ENCODE results near the gene LRRC75A. TPM values are rescaled to one million over a fixed set of nuclear protein-coding genes. Genes with fewer than 3 reads are reported as not detected.

The LRRC75A gene
- total RNA-seq, 1 experiment from 2014 or later, result 22.9 TPM

DNA sequence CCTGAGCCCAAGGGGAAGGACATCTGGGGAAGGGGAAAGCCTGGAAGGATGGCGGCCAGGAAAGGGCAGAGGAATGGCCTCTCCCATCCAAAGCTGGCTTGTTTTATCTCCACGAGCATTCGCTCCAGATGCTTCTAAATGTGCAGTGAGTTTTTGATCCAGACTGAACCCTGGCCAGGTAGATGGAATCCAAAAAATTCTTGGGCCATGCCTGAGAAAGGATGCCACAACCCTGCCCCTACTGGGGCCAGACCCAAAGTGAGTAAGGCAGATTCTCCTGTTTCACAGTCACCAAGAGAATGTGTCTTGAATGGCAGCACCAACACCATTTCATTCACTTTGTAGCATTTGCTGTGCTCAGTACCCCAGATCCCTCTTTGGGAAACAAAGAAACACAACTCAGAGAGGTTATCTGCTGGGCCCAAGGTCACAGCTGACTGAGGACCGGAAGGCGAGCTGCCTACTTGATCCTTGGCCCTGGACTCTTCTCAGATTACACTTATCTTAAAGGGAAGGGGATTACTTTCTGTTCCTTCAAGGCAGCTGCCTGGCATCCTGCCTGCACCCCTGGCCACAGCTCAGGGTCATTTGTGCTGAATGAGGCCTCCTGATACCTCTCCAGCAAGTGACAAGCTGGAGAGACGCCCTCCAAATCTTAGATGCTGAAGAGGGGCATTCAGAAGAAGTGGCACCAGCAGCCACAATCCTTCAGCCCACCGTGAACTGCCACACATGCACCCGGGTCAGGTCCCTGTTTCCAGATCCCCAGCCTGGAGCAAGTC lies 3.6 kb downstream of the LRRC75A start:
- H3K27me3 Mint-ChIP-seq (ENCODE audit: low read depth), result peaks cover 16% of the 10 kb centered on the region
- CTCF ChIA-PET, result interaction anchor here (1.1 to 3.3 kb wide), 4 partner anchors 23 to 125 kb away, joined by 3 to 17 read pairs (median 6); no protein-coding TSS in a partner anchor
- DNase-seq (ENCODE audit: low spot score) (no peak), ATAC-seq (no peak)
- peak overlapping the region; percentile 1; the same call in 1 of the 2 replicates for H3K4me3 Mint-ChIP-seq
- H3K4me1 Mint-ChIP-seq, result peaks cover 83% of the 10 kb centered on the region
- no peak for TF ChIP-seq FOXK1 (CRISPR knock-in tag; IDR thresholded peaks at IDR 0.05)
- no peak for TF ChIP-seq ZBTB21 (CRISPR knock-in tag; IDR thresholded peaks at IDR 0.05; ENCODE audit: borderline replicate concordance)
- TF ChIP-seq ZNF121 (CRISPR knock-in tag; IDR thresholded peaks at IDR 0.05), result peak; percentile 83
- TF ChIP-seq, protein P1, sequence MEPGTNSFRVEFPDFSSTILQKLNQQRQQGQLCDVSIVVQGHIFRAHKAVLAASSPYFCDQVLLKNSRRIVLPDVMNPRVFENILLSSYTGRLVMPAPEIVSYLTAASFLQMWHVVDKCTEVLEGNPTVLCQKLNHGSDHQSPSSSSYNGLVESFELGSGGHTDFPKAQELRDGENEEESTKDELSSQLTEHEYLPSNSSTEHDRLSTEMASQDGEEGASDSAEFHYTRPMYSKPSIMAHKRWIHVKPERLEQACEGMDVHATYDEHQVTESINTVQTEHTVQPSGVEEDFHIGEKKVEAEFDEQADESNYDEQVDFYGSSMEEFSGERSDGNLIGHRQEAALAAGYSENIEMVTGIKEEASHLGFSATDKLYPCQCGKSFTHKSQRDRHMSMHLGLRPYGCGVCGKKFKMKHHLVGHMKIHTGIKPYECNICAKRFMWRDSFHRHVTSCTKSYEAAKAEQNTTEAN (CRISPR knock-in tag; IDR thresholded peaks at IDR 0.05), result no peak
- TF ChIP-seq RORB (CRISPR knock-in tag; IDR thresholded peaks at IDR 0.05), result no peak
- POLR2A ChIA-PET, result interaction anchor here (0.8 kb wide), 1 partner anchor 18 kb away, joined by 4 read pairs; no protein-coding TSS in a partner anchor
- no peaks in the 10 kb centered on the region for H3K36me3 Mint-ChIP-seq
- no peaks in the 10 kb centered on the region for H3K9me3 Mint-ChIP-seq
- peak overlapping the region; percentile 98 for H3K27ac Mint-ChIP-seq

GRCh38 chr17:16486373-16487250 lies 5.4 kb downstream of the LRRC75A start:
- Mint-ChIP-seq H3K27me3 (ENCODE audit: low read depth) (peaks cover 9% of the 10 kb centered on the region; the same call in 1 of the 2 replicates), H3K27ac (peak overlapping the region; percentile 98), H3K9me3 (no peaks in the 10 kb centered on the region), H3K36me3 (no peaks in the 10 kb centered on the region), H3K4me1 (peaks cover 80% of the 10 kb centered on the region), H3K4me3 (peak overlapping the region; percentile 19; the same call in 1 of the 2 replicates)
- TF ChIP-seq FOXP1 (CRISPR knock-in tag; IDR thresholded peaks at IDR 0.05; ENCODE audit: borderline replicate concordance) (0 out of 2 replicates have a peak, but pooled peaks have one; percentile 39), MYBL2 (CRISPR knock-in tag; IDR thresholded peaks at IDR 0.05) (no peak), TEAD1 (CRISPR knock-in tag; IDR thresholded peaks at IDR 0.05) (no peak), ZNF263 (CRISPR knock-in tag; IDR thresholded peaks at IDR 0.05; ENCODE audit: low read depth) (no peak), ETV6 (CRISPR knock-in tag; IDR thresholded peaks at IDR 0.05) (0 out of 2 replicates have a peak, but pooled peaks have one; percentile 20)
- TF ChIP-seq, protein P2, sequence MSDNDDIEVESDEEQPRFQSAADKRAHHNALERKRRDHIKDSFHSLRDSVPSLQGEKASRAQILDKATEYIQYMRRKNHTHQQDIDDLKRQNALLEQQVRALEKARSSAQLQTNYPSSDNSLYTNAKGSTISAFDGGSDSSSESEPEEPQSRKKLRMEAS (CRISPR knock-in tag; IDR thresholded peaks at IDR 0.05), result peak; percentile 45; the same call in 1 of the 2 replicates
- CTCF ChIA-PET, result interaction anchor here (0.6 to 3.3 kb wide), 3 partner anchors 33 to 225 kb away, joined by 3 to 17 read pairs (median 5); no protein-coding TSS in a partner anchor
- ATAC-seq (peak; percentile 14), DNase-seq (ENCODE audit: low spot score) (peak; percentile 50)
- POLR2A ChIA-PET, result no interaction called here

- ATAC-seq (peak; percentile 14), DNase-seq (ENCODE audit: low spot score) (no peak)
- Mint-ChIP-seq H3K27me3 (ENCODE audit: low read depth) (no peaks in the 10 kb centered on the region), H3K9me3 (no peaks in the 10 kb centered on the region), H3K4me3 (peak overlapping the region; percentile 45), H3K27ac (peak overlapping the region; percentile 93), H3K4me1 (peaks cover 77% of the 10 kb centered on the region), H3K36me3 (no peaks in the 10 kb centered on the region)
- CTCF ChIA-PET, result interaction anchor here (0.7 to 1.5 kb wide), 9 partner anchors 8 to 105 kb away, joined by 3 to 11 read pairs (median 4); no protein-coding TSS in a partner anchor
- TF ChIP-seq, protein P1 (CRISPR knock-in tag; IDR thresholded peaks at IDR 0.05), result no peak
- 0 out of 2 replicates have a peak, but pooled peaks have one; percentile 10 for TF ChIP-seq ZNF423 (CRISPR knock-in tag; IDR thresholded peaks at IDR 0.05)
- TF ChIP-seq MXD4 (CRISPR knock-in tag; IDR thresholded peaks at IDR 0.05; ENCODE audit: borderline replicate concordance), result no peak
- TF ChIP-seq, protein P3, sequence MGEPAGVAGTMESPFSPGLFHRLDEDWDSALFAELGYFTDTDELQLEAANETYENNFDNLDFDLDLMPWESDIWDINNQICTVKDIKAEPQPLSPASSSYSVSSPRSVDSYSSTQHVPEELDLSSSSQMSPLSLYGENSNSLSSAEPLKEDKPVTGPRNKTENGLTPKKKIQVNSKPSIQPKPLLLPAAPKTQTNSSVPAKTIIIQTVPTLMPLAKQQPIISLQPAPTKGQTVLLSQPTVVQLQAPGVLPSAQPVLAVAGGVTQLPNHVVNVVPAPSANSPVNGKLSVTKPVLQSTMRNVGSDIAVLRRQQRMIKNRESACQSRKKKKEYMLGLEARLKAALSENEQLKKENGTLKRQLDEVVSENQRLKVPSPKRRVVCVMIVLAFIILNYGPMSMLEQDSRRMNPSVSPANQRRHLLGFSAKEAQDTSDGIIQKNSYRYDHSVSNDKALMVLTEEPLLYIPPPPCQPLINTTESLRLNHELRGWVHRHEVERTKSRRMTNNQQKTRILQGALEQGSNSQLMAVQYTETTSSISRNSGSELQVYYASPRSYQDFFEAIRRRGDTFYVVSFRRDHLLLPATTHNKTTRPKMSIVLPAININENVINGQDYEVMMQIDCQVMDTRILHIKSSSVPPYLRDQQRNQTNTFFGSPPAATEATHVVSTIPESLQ (CRISPR knock-in tag; IDR thresholded peaks at IDR 0.05), result no peak
- no peak for TF ChIP-seq FOXP1 (CRISPR knock-in tag; IDR thresholded peaks at IDR 0.05; ENCODE audit: borderline replicate concordance)
- POLR2A ChIA-PET, result interaction anchor here (0.6 to 1.0 kb wide), 6 partner anchors 19 to 576 kb away, joined by 3 to 7 read pairs (median 4); partner anchors contain the start of gene UBB
These were observed 7.4 kb downstream of the LRRC75A start for GRCh38 chr17:16484445-16485175.
